Muscle layer of duodenum (tissue), 2 donors: Measurements from ENCODE around the gene AMD1.
"Not testable (repeated sequence)": the region's sequence is repeated elsewhere in the genome, so short reads cannot be mapped to it uniquely, and the experiment has no call there.

Experiments used
- H3K27ac ChIP-seq: one replicate; pipeline ENCODE4 v1.7.0; 2013; ENCODE audit warnings: mild to moderate bottlenecking, low read length
- H3K27me3 ChIP-seq: one replicate; pipeline ENCODE4 v1.7.0; 2013; ENCODE audit warnings: low read depth, mild to moderate bottlenecking, control low read depth, low read length
- H3K36me3 ChIP-seq, 2 donors: one replicate each; pipeline ENCODE4 v1.7.0; 2013; ENCODE audit warnings: low read length in 2 of 2, control low read depth in 1 of 2, mild to moderate bottlenecking in 1 of 2; ENCODE audit not compliant: insufficient read depth in 2 of 2, control insufficient read depth in 1 of 2
- H3K4me1 ChIP-seq, 2 donors: one replicate each; pipeline ENCODE4 v1.7.0; 2013; ENCODE audit warnings: low read length in 2 of 2, mild to moderate bottlenecking in 2 of 2, control low read depth in 1 of 2, moderate library complexity in 1 of 2; ENCODE audit not compliant: insufficient read depth in 2 of 2, control insufficient read depth in 1 of 2
- H3K4me3 ChIP-seq, 2 donors: one replicate each; pipeline ENCODE4 v1.7.0; 2013; ENCODE audit warnings: low read length in 2 of 2, low read depth in 1 of 2, mild to moderate bottlenecking in 1 of 2
- H3K9me3 ChIP-seq, 2 donors: one replicate each; pipeline ENCODE4 v1.7.0; 2013; ENCODE audit warnings: low read length in 2 of 2, control low read depth in 1 of 2, mild to moderate bottlenecking in 1 of 2; ENCODE audit not compliant: control insufficient read depth in 1 of 2
- donor health status: healthy.

The AMD1 gene

GRCh38 chr6:110900028-110900598 lies 25.5 kb downstream of the AMD1 start:
- no peaks in the 10 kb centered on the region for H3K27me3 ChIP-seq
- peaks cover 17 to 31% of the 10 kb centered on the region in 2 donors for H3K36me3 ChIP-seq
- H3K27ac ChIP-seq: no peak overlapping the region
- H3K4me1 ChIP-seq: no peaks in the 10 kb centered on the region
- H3K4me3 ChIP-seq: no peak overlapping the region
- peaks cover 0 to 4% of the 10 kb centered on the region in 2 donors for H3K9me3 ChIP-seq

- not testable (repeated sequence) for H3K9me3 ChIP-seq, H3K27me3 ChIP-seq, H3K4me1 ChIP-seq, H3K27ac ChIP-seq, H3K4me3 ChIP-seq
- peaks cover 6 to 18% of the 10 kb centered on the region in 2 donors for H3K36me3 ChIP-seq
Observed at GRCh38 chr6:110901601-110902000, 27.0 kb downstream of the AMD1 start.

GRCh38 chr6:110902091-110902490 lies 27.5 kb downstream of the AMD1 start:
- H3K27me3 ChIP-seq: no peaks in the 10 kb centered on the region
- H3K4me3 ChIP-seq: no peak overlapping the region
- no peaks in the 10 kb centered on the region for H3K4me1 ChIP-seq
- H3K27ac ChIP-seq: no peak overlapping the region
- peaks cover 0 to 4% of the 10 kb centered on the region in 2 donors for H3K9me3 ChIP-seq
- peaks cover 3 to 13% of the 10 kb centered on the region in 2 donors for H3K36me3 ChIP-seq

GRCh38 chr6:110906273-110906672 lies 31.7 kb downstream of the AMD1 start:
- not testable (repeated sequence) for H3K36me3 ChIP-seq, H3K27me3 ChIP-seq, H3K9me3 ChIP-seq, H3K4me1 ChIP-seq, H3K4me3 ChIP-seq, H3K27ac ChIP-seq

GRCh38 chr6:110930781-110931180 lies 56.2 kb downstream of the AMD1 start:
- no peaks in the 10 kb centered on the region for H3K36me3 ChIP-seq
- H3K27me3 ChIP-seq: no peaks in the 10 kb centered on the region
- no peak overlapping the region for H3K27ac ChIP-seq
- no peaks in the 10 kb centered on the region for H3K9me3 ChIP-seq
- H3K4me3 ChIP-seq: no peak overlapping the region
- H3K4me1 ChIP-seq: no peaks in the 10 kb centered on the region

GRCh38 chr6:110933912-110934311 lies 59.3 kb downstream of the AMD1 start:
- H3K4me1 ChIP-seq: no peaks in the 10 kb centered on the region
- no peak overlapping the region for H3K4me3 ChIP-seq
- no peaks in the 10 kb centered on the region for H3K36me3 ChIP-seq
- H3K27ac ChIP-seq: no peak overlapping the region
- H3K9me3 ChIP-seq: no peaks in the 10 kb centered on the region
- H3K27me3 ChIP-seq: no peaks in the 10 kb centered on the region

GRCh38 chr6:110934381-110934898 lies 59.9 kb downstream of the AMD1 start:
- no peaks in the 10 kb centered on the region for H3K4me1 ChIP-seq
- no peak overlapping the region for H3K4me3 ChIP-seq
- H3K27me3 ChIP-seq: no peaks in the 10 kb centered on the region
- no peaks in the 10 kb centered on the region for H3K36me3 ChIP-seq
- H3K27ac ChIP-seq: no peak overlapping the region
- H3K9me3 ChIP-seq: no peaks in the 10 kb centered on the region

GRCh38 chr6:110935171-110935570 lies 60.6 kb downstream of the AMD1 start:
- Histone ChIP-seq H3K27ac (no peak overlapping the region), H3K36me3 (no peaks in the 10 kb centered on the region), H3K9me3 (no peaks in the 10 kb centered on the region), H3K4me1 (no peaks in the 10 kb centered on the region), H3K27me3 (no peaks in the 10 kb centered on the region), H3K4me3 (no peak overlapping the region)

- Histone ChIP-seq H3K4me1 (no peaks in the 10 kb centered on the region), H3K27me3 (no peaks in the 10 kb centered on the region), H3K9me3 (no peaks in the 10 kb centered on the region), H3K27ac (no peak overlapping the region), H3K36me3 (no peaks in the 10 kb centered on the region), H3K4me3 (no peak overlapping the region)
Observed at GRCh38 chr6:110938171-110938570, 63.6 kb downstream of the AMD1 start.

GRCh38 chr6:110939429-110940200 lies 65.0 kb downstream of the AMD1 start:
- H3K36me3 ChIP-seq: no peaks in the 10 kb centered on the region
- no peaks in the 10 kb centered on the region for H3K4me1 ChIP-seq
- H3K27ac ChIP-seq: no peak overlapping the region
- no peaks in the 10 kb centered on the region for H3K9me3 ChIP-seq
- no peaks in the 10 kb centered on the region for H3K27me3 ChIP-seq
- no peak overlapping the region for H3K4me3 ChIP-seq

- peaks cover 0 to 3% of the 10 kb centered on the region in 2 donors for H3K4me1 ChIP-seq
- H3K27me3 ChIP-seq: no peaks in the 10 kb centered on the region
- no peak overlapping the region for H3K4me3 ChIP-seq
- no peaks in the 10 kb centered on the region for H3K36me3 ChIP-seq
- no peak overlapping the region for H3K27ac ChIP-seq
- H3K9me3 ChIP-seq: no peaks in the 10 kb centered on the region
Observed at GRCh38 chr6:110944681-110945151, 70.1 kb downstream of the AMD1 start.
